Panc1 (cell line): ENCODE data around the gene ANO2. TPM values are rescaled to one million over a fixed set of nuclear protein-coding genes. Genes with fewer than 3 reads are reported as not detected.

Source experiments
- ATAC-seq: fragments of 200-7000 bp; cut with Tn5 transposase; 2 replicates; pipeline ENCODE4 v1.9.1; 2020; ENCODE audit warnings: mild to moderate bottlenecking, moderate library complexity
- BruUV-seq: library from RNA; stranded (reverse); fragments of 400-500 nt; replicated peaks from 2 replicates; lab custom pipeline; 2021; lab: Mats Ljungman, UMichigan
- CTCF ChIA-PET: fragments of 300-600 bp; sonication (Branson Sonifier 250); formaldehyde crosslinking; loops from one replicate; lab custom pipeline; 2022; ENCODE audit warnings: antibody characterized with exemption; lab: Charles Lee
- POLR2A ChIA-PET: fragments of 300-600 bp; sonication (Branson Sonifier 250); formaldehyde crosslinking; loops from one replicate; lab custom pipeline; 2022; ENCODE audit warnings: antibody characterized with exemption; lab: Charles Lee
- DNase-seq: peaks from one replicate; pipeline ENCODE4 v3.0.0-alpha.2; 2010; ENCODE audit warnings: low read depth, low spot score
- H3K27ac ChIP-seq: 2 replicates; pipeline ENCODE4 v1.5.1; 2011; ENCODE audit warnings: mild to moderate bottlenecking, low read length, inconsistent platforms
- H3K27me3 ChIP-seq: fragments of 200-500 bp; sonication (Bioruptor generic); 2 replicates; pipeline ENCODE4 v1.6.0; 2014; ENCODE audit warnings: low read length, inconsistent platforms; ENCODE audit not compliant: control insufficient read depth, insufficient read depth
- H3K36me3 ChIP-seq: fragments of 200-500 bp; sonication (Bioruptor generic); 2 replicates; pipeline ENCODE4 v1.5.1; 2014; ENCODE audit warnings: inconsistent platforms, mild to moderate bottlenecking, low read length, moderate library complexity; ENCODE audit not compliant: control insufficient read depth, insufficient read depth
- H3K4me1 ChIP-seq: 2 replicates; pipeline ENCODE4 v1.5.1; 2011; ENCODE audit warnings: inconsistent platforms, mild to moderate bottlenecking, low read length, moderate library complexity; ENCODE audit not compliant: control insufficient read depth, insufficient read depth
- H3K4me3 ChIP-seq, 2 experiments: 2 replicates each; pipeline ENCODE4 v1.5.1; 2011 to 2012; ENCODE audit warnings: low read depth in 2 of 2, low read length in 2 of 2, mild to moderate bottlenecking in 2 of 2, inconsistent platforms in 1 of 2, moderate library complexity in 1 of 2
- H3K9me3 ChIP-seq: fragments of 200-500 bp; sonication (Bioruptor generic); 2 replicates; pipeline ENCODE4 v1.5.1; 2014; ENCODE audit warnings: low read depth, mild to moderate bottlenecking, inconsistent platforms, low read length, moderate library complexity; ENCODE audit not compliant: control insufficient read depth, insufficient read depth
- POLR2AphosphoS5 ChIP-seq: IDR thresholded peaks from 2 replicates; pipeline ENCODE4 v1.6.1; 2012; ENCODE audit warnings: mild to moderate bottlenecking, low read depth, low read length, moderate library complexity
- REST ChIP-seq, 2 experiments: IDR thresholded peaks; 2 replicates each; pipeline ENCODE4 v1.6.1; 2011 to 2012; ENCODE audit warnings: low read depth in 2 of 2, control low read depth in 1 of 2, low read length in 1 of 2, mild to moderate bottlenecking in 1 of 2, moderate library complexity in 1 of 2; ENCODE audit not compliant: insufficient read depth in 1 of 2
- SIN3A ChIP-seq: IDR thresholded peaks from 2 replicates; pipeline ENCODE4 v1.6.1; 2012; ENCODE audit warnings: low read depth, mild to moderate bottlenecking, low read length, moderate library complexity, borderline replicate concordance; ENCODE audit not compliant: insufficient read depth
- TCF7L2 ChIP-seq: IDR thresholded peaks from 2 replicates; pipeline ENCODE4 v1.6.1; 2011; ENCODE audit warnings: mild to moderate bottlenecking, low read depth, low read length, inconsistent platforms
- in situ Hi-C: cut with HindIII; loops from 2 replicates; pipeline ENCODE4 v1.10.0; 2016; ENCODE audit warnings: low sequenced_read_pairs, low pct_unique_long_range_greater_than_20kb
- intact Hi-C: fragments of 100-400 bp; cut with micrococcal nuclease; formaldehyde crosslinking; loops from one replicate; pipeline ENCODE4 v1.10.0; 2022; ENCODE audit not compliant: unreplicated experiment
- total RNA-seq: library from RNA; stranded (reverse); gene quantifications from one replicate; pipeline ENCODE4 v1.2.1, GENCODE V29; 2021; ENCODE audit not compliant: unreplicated experiment
- TF ChIP-seq, protein P1 (sequence below): fragments of 450-650 bp; IDR thresholded peaks from 2 replicates; pipeline ENCODE4 v1.5.1; 2017; ENCODE audit warnings: mild to moderate bottlenecking

The ANO2 gene
- total RNA-seq, 1 experiment from 2014 or later: not detected

GRCh38 chr12:5872745-5873144 is 72.3 kb downstream of the ANO2 start:
- Histone ChIP-seq H3K27ac (no peak overlapping the region), H3K4me1 (no peaks in the 10 kb centered on the region), H3K9me3 (no peaks in the 10 kb centered on the region), H3K4me3 (no peak overlapping the region), H3K27me3 (no peaks in the 10 kb centered on the region), H3K36me3 (no peaks in the 10 kb centered on the region)
- DNase-seq: no peak
- ChIA-PET POLR2A (no interaction called here), CTCF (no interaction called here)
- intact Hi-C loops: no loop called here
- no TSS peak for BruUV-seq
- in situ Hi-C loops: no loop called here
- TF ChIP-seq REST (IDR thresholded peaks at IDR 0.05; ENCODE audit: insufficient read depth in 1 of 2, low read depth in 2 of 2, low read length in 1 of 2): no peak
- no peak for TF ChIP-seq POLR2AphosphoS5
- TF ChIP-seq, protein P1, sequence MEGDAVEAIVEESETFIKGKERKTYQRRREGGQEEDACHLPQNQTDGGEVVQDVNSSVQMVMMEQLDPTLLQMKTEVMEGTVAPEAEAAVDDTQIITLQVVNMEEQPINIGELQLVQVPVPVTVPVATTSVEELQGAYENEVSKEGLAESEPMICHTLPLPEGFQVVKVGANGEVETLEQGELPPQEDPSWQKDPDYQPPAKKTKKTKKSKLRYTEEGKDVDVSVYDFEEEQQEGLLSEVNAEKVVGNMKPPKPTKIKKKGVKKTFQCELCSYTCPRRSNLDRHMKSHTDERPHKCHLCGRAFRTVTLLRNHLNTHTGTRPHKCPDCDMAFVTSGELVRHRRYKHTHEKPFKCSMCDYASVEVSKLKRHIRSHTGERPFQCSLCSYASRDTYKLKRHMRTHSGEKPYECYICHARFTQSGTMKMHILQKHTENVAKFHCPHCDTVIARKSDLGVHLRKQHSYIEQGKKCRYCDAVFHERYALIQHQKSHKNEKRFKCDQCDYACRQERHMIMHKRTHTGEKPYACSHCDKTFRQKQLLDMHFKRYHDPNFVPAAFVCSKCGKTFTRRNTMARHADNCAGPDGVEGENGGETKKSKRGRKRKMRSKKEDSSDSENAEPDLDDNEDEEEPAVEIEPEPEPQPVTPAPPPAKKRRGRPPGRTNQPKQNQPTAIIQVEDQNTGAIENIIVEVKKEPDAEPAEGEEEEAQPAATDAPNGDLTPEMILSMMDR: peak; percentile 26
- TF ChIP-seq SIN3A: no peak
- no peak for ATAC-seq

DNA sequence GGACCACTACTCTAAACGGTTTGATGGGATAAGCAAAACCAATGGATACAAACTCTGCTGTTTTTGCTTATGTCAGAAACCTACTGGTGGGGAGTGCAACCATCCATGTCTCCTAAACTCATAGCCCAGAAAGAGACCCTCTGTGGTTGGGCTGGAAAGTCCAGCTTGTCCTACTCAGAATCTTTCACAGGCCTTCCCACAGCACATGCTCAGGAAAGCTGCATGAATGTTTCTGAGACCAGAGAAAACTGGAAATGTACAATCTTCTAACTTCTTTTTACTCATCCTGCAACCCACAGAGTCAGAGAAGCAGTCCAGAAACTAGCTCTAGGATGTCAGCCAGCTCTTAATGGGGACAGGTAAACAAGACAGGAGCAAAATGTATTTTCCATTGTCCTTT is 73.3 kb downstream of the ANO2 start:
- ATAC-seq (no peak), DNase-seq (no peak)
- BruUV-seq: no TSS peak
- no peak overlapping the region for H3K4me3 ChIP-seq
- no peaks in the 10 kb centered on the region for H3K36me3 ChIP-seq
- TF ChIP-seq, protein P1: no peak
- no peak for TF ChIP-seq TCF7L2
- no peak for TF ChIP-seq REST (IDR thresholded peaks at IDR 0.05; ENCODE audit: insufficient read depth in 1 of 2, low read depth in 2 of 2, low read length in 1 of 2)
- TF ChIP-seq SIN3A: no peak
- TF ChIP-seq POLR2AphosphoS5: no peak
- no peaks in the 10 kb centered on the region for H3K9me3 ChIP-seq
- ChIA-PET CTCF (no interaction called here), POLR2A (no interaction called here)
- in situ Hi-C loops (no loop called here), intact Hi-C loops (no loop called here)
- no peaks in the 10 kb centered on the region for H3K27me3 ChIP-seq
- H3K4me1 ChIP-seq: no peaks in the 10 kb centered on the region
- H3K27ac ChIP-seq: no peak overlapping the region
